Measurements from ENCODE around the gene BABAM2.

DNA sequence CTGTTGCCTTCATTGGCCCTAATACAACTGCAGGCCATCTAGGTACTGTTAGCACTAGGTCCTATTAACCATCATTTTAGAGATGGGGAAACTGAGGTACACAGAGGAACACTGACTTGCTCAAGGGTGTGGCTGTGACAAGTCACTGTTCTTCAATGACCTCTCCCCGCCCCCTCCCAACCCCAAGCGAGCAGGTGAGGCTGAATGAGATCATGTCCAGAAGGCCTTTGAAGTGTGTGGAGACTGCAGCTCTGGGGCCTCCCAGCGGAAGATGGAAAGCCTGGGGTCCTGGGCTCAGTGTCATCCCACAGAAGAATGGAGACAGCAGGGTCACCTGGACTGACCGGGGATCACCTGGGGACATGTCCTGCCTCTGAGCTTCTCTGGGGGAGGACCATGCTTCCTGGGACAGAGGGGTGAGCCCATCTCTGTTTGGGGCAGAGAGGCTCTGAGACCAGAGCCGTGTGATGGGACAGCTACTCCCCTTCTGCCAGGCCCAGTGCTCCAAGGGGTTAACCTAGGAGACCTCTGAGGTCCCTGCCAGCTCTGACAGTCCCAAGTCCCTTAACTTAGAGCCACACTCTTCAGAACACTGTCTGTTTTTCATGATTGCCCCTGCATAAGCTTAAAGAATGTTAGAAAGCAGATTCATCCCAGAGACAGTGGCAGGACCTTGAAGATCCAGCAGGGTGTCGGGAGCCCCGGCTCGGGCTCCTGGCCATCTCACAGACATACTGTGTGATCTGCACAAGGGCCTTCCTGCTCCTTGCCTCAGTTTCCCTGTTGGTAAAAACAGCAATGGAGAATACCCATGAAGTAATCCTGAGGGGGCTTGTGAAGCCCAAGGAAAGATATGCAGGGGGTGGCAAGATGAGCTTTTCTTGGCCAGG, 485.5 kb downstream of the BABAM2 start:
- TF ChIP-seq POLR2A (IDR thresholded peaks at IDR 0.05): no peak
- no peak for TF ChIP-seq CTCF (IDR thresholded peaks at IDR 0.05)
- no peak for TF ChIP-seq POLR2AphosphoS5 (IDR thresholded peaks at IDR 0.05)
- TF ChIP-seq EP300 (IDR thresholded peaks at IDR 0.05; ENCODE audit: low read depth): no peak

Measured in transverse colon (tissue), 4 donors.